HG03342 (cell line): ENCODE data around the gene GTF2A2.

Experiments used
- ATAC-seq: cut with Tn5 transposase; IDR thresholded peaks from one replicate; pipeline ENCODE4 v1.9.1; 2021; ENCODE audit warnings: mild to moderate bottlenecking, moderate library complexity; ENCODE audit not compliant: unreplicated experiment

Gene GTF2A2

GRCh38 chr15:59609730-59610712 lies 47.3 kb downstream of the GTF2A2 start:
- no peak for ATAC-seq

- no peak for ATAC-seq
These were observed 51.3 kb downstream of the GTF2A2 start for GRCh38 chr15:59605994-59606393.

- ATAC-seq, result no peak
These were observed 58.9 kb downstream of the GTF2A2 start for GRCh38 chr15:59598461-59598860.

GRCh38 chr15:59596640-59597039 lies 60.7 kb downstream of the GTF2A2 start:
- no peak for ATAC-seq

- no peak for ATAC-seq
These were observed 61.8 kb downstream of the GTF2A2 start for GRCh38 chr15:59595434-59595915.

- ATAC-seq, result no peak
These were observed 62.3 kb downstream of the GTF2A2 start for GRCh38 chr15:59594991-59595390.

GRCh38 chr15:59594493-59594942 lies 62.8 kb downstream of the GTF2A2 start:
- ATAC-seq, result no peak

GRCh38 chr15:59591356-59591755 lies 66.0 kb downstream of the GTF2A2 start:
- ATAC-seq, result no peak

- ATAC-seq, result no peak
These were observed 67.3 kb downstream of the GTF2A2 start for GRCh38 chr15:59590027-59590426.
